ENCODE measurements around the gene THBS1.

Gene THBS1

DNA sequence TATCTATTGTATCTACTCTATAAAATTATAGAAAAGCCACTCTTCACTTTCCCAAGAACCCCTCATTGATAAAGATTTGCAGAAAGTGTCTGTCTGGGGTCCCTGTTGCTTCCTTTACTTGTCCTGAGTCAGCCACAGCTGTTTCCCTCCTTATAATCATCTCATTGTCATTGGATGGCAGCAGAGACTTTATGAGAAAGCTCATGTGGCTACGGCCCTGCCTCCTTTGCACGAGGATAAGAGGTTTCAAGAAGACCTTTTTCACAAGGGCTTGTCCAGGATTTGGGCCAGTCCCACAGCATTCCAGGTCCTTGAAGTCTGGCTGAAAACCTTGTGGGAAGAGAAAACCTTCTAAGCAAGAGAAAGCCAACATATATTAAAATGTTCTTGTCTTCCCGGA lies 41.9 kb upstream of the THBS1 start:
- Histone ChIP-seq H3K79me2 (ENCODE audit: low read length) (no peaks in the 10 kb centered on the region), H3K36me3 (replicated peaks; ENCODE audit: insufficient read depth, low read length) (no peaks in the 10 kb centered on the region), H3K9me2 (replicated peaks; ENCODE audit: insufficient read depth, low read length) (no peaks in the 10 kb centered on the region), H3K4me2 (ENCODE audit: low read depth, low read length) (no peak overlapping the region), H3K27ac (ENCODE audit: low read length) (no peak overlapping the region), H3K4me1 (ENCODE audit: low read length) (no peaks in the 10 kb centered on the region), H3K4me3 (ENCODE audit: low read length) (no peak overlapping the region), H3F3A (ENCODE audit: insufficient read depth, low read length) (no peaks in the 10 kb centered on the region), H4K20me1 (ENCODE audit: insufficient read depth, low read length) (no peaks in the 10 kb centered on the region), H3K9ac (ENCODE audit: low read length) (no peak overlapping the region), H3K9me3 (replicated peaks; ENCODE audit: insufficient read depth, low read length) (no peaks in the 10 kb centered on the region), H3K27me3 (replicated peaks; ENCODE audit: insufficient read depth, low read length) (no peaks in the 10 kb centered on the region), H2AFZ (ENCODE audit: low read length) (no peak overlapping the region)
- no peak for DNase-seq
- TF ChIP-seq, protein P1, sequence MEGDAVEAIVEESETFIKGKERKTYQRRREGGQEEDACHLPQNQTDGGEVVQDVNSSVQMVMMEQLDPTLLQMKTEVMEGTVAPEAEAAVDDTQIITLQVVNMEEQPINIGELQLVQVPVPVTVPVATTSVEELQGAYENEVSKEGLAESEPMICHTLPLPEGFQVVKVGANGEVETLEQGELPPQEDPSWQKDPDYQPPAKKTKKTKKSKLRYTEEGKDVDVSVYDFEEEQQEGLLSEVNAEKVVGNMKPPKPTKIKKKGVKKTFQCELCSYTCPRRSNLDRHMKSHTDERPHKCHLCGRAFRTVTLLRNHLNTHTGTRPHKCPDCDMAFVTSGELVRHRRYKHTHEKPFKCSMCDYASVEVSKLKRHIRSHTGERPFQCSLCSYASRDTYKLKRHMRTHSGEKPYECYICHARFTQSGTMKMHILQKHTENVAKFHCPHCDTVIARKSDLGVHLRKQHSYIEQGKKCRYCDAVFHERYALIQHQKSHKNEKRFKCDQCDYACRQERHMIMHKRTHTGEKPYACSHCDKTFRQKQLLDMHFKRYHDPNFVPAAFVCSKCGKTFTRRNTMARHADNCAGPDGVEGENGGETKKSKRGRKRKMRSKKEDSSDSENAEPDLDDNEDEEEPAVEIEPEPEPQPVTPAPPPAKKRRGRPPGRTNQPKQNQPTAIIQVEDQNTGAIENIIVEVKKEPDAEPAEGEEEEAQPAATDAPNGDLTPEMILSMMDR (IDR thresholded peaks at IDR 0.05; ENCODE audit: low read length) = no peak
- TF ChIP-seq EZH2phosphoT487 (IDR thresholded peaks at IDR 0.05; ENCODE audit: low read length) (no peak), EZH2 (optimal IDR thresholded peaks at IDR 0.05; ENCODE audit: low read depth, low read length) (no peak)

- no peak for DNase-seq
- no peaks in the 10 kb centered on the region for H3K4me1 ChIP-seq (ENCODE audit: low read length)
These were observed 41.4 kb upstream of the THBS1 start for GRCh38 chr15:39539466-39539865.

GRCh38 chr15:39539973-39540558 lies 40.8 kb upstream of the THBS1 start:
- Histone ChIP-seq H3K79me2 (ENCODE audit: low read length) (no peaks in the 10 kb centered on the region), H3K9me3 (replicated peaks; ENCODE audit: insufficient read depth, low read length) (no peaks in the 10 kb centered on the region), H3K9ac (ENCODE audit: low read length) (no peak overlapping the region), H3K4me1 (ENCODE audit: low read length) (no peaks in the 10 kb centered on the region), H3K36me3 (replicated peaks; ENCODE audit: insufficient read depth, low read length) (no peaks in the 10 kb centered on the region), H2AFZ (ENCODE audit: low read length) (no peak overlapping the region), H4K20me1 (ENCODE audit: insufficient read depth, low read length) (no peaks in the 10 kb centered on the region), H3K9me2 (replicated peaks; ENCODE audit: insufficient read depth, low read length) (no peaks in the 10 kb centered on the region), H3K4me3 (ENCODE audit: low read length) (no peak overlapping the region), H3F3A (ENCODE audit: insufficient read depth, low read length) (no peaks in the 10 kb centered on the region), H3K27ac (ENCODE audit: low read length) (no peak overlapping the region), H3K27me3 (replicated peaks; ENCODE audit: insufficient read depth, low read length) (no peaks in the 10 kb centered on the region), H3K4me2 (ENCODE audit: low read depth, low read length) (no peak overlapping the region)
- DNase-seq = no peak
- TF ChIP-seq, protein P1 (IDR thresholded peaks at IDR 0.05; ENCODE audit: low read length) = no peak
- no peak for TF ChIP-seq EZH2phosphoT487 (IDR thresholded peaks at IDR 0.05; ENCODE audit: low read length)
- TF ChIP-seq EZH2 (optimal IDR thresholded peaks at IDR 0.05; ENCODE audit: low read depth, low read length) = no peak

More at GRCh38 chr15:39539466-39539865, 41.4 kb upstream of the THBS1 start:
- H3K27ac ChIP-seq (ENCODE audit: low read length) = no peak overlapping the region
- no peaks in the 10 kb centered on the region for H4K20me1 ChIP-seq (ENCODE audit: insufficient read depth, low read length)
- H3K9me3 ChIP-seq (replicated peaks; ENCODE audit: insufficient read depth, low read length) = no peaks in the 10 kb centered on the region
- no peak overlapping the region for H3K9ac ChIP-seq (ENCODE audit: low read length)
- H3K27me3 ChIP-seq (replicated peaks; ENCODE audit: insufficient read depth, low read length) = no peaks in the 10 kb centered on the region
- no peaks in the 10 kb centered on the region for H3K36me3 ChIP-seq (replicated peaks; ENCODE audit: insufficient read depth, low read length)
- H3K79me2 ChIP-seq (ENCODE audit: low read length) = no peaks in the 10 kb centered on the region
- no peaks in the 10 kb centered on the region for H3F3A ChIP-seq (ENCODE audit: insufficient read depth, low read length)
- TF ChIP-seq EZH2 (optimal IDR thresholded peaks at IDR 0.05; ENCODE audit: low read depth, low read length) (no peak), EZH2phosphoT487 (IDR thresholded peaks at IDR 0.05; ENCODE audit: low read length) (no peak)
- TF ChIP-seq, protein P1 (IDR thresholded peaks at IDR 0.05; ENCODE audit: low read length) = no peak
- H3K4me3 ChIP-seq (ENCODE audit: low read length) = no peak overlapping the region
- no peak overlapping the region for H2AFZ ChIP-seq (ENCODE audit: low read length)
- no peaks in the 10 kb centered on the region for H3K9me2 ChIP-seq (replicated peaks; ENCODE audit: insufficient read depth, low read length)
- no peak overlapping the region for H3K4me2 ChIP-seq (ENCODE audit: low read depth, low read length)

Data from MM.1S (cell line).